ENCODE measurements around the gene RCVRN.

GRCh38 chr17:9874722-9875121, 30.3 kb downstream of the RCVRN start:
- TF ChIP-seq GABPA (IDR thresholded peaks at IDR 0.05; ENCODE audit: low read depth) (no peak), POLR2AphosphoS5 (IDR thresholded peaks at IDR 0.05; ENCODE audit: low read depth) (no peak), REST (IDR thresholded peaks at IDR 0.05; ENCODE audit: insufficient replicate concordance, low read depth) (no peak), SPI1 (IDR thresholded peaks at IDR 0.05; ENCODE audit: borderline replicate concordance, low read depth) (no peak)
- TF ChIP-seq, protein P1, sequence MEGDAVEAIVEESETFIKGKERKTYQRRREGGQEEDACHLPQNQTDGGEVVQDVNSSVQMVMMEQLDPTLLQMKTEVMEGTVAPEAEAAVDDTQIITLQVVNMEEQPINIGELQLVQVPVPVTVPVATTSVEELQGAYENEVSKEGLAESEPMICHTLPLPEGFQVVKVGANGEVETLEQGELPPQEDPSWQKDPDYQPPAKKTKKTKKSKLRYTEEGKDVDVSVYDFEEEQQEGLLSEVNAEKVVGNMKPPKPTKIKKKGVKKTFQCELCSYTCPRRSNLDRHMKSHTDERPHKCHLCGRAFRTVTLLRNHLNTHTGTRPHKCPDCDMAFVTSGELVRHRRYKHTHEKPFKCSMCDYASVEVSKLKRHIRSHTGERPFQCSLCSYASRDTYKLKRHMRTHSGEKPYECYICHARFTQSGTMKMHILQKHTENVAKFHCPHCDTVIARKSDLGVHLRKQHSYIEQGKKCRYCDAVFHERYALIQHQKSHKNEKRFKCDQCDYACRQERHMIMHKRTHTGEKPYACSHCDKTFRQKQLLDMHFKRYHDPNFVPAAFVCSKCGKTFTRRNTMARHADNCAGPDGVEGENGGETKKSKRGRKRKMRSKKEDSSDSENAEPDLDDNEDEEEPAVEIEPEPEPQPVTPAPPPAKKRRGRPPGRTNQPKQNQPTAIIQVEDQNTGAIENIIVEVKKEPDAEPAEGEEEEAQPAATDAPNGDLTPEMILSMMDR (IDR thresholded peaks at IDR 0.05; ENCODE audit: insufficient read depth, low read length): no peak
